PC-9 (cell line): Measurements from ENCODE around the gene WDR27. TPM values are rescaled to one million over a fixed set of nuclear protein-coding genes. Genes with fewer than 3 reads are reported as not detected.

Source experiments
- BruUV-seq: library from RNA; stranded (reverse); fragments of 400-500 nt; replicated peaks from 2 replicates; lab custom pipeline; 2021; lab: Mats Ljungman, UMichigan
- CTCF ChIA-PET: fragments of 300-600 bp; sonication (Branson Sonifier 250); formaldehyde crosslinking; loops from one replicate; lab custom pipeline; 2022; ENCODE audit warnings: antibody characterized with exemption; lab: Charles Lee
- POLR2A ChIA-PET: fragments of 300-600 bp; sonication (Branson Sonifier 250); formaldehyde crosslinking; loops from one replicate; lab custom pipeline; 2022; ENCODE audit warnings: antibody characterized with exemption; ENCODE audit not compliant: unreplicated experiment; lab: Charles Lee
- DNase-seq, 2 experiments: peaks; one replicate each; pipeline versions ENCODE4 v3.0.0 to v3.0.0-alpha.2; 2015 to 2022; ENCODE audit warnings: mixed read lengths in 1 of 2
- H2AFZ ChIP-seq: fragments of 200-600 bp; sonication (generic); 2 replicates; pipeline ENCODE4 v1.8.1; 2017; ENCODE audit warnings: antibody characterized with exemption
- H3F3A ChIP-seq: fragments of 200-600 bp; sonication (generic); 2 replicates; pipeline ENCODE4 v1.8.1; 2017; ENCODE audit warnings: antibody characterized with exemption, mild to moderate bottlenecking, low read depth; ENCODE audit not compliant: insufficient read depth
- H3K27ac ChIP-seq: fragments of 200-600 bp; sonication (generic); 2 replicates; pipeline ENCODE4 v1.6.1; 2016; ENCODE audit warnings: mixed run types
- H3K27me3 ChIP-seq: fragments of 200-600 bp; sonication (generic); 2 replicates; pipeline ENCODE4 v1.6.1; 2016; ENCODE audit warnings: low read depth, mixed run types; ENCODE audit not compliant: insufficient read depth
- H3K36me3 ChIP-seq: fragments of 200-600 bp; sonication (generic); 2 replicates; pipeline ENCODE4 v1.6.1; 2016; ENCODE audit warnings: low read depth, mixed run types
- H3K4me1 ChIP-seq: fragments of 200-600 bp; sonication (generic); replicated peaks from 2 replicates; pipeline ENCODE4 v1.6.1; 2016; ENCODE audit warnings: mixed run types; ENCODE audit not compliant: insufficient read depth
- H3K4me2 ChIP-seq: fragments of 200-600 bp; sonication (generic); 2 replicates; pipeline ENCODE4 v1.6.1; 2017; ENCODE audit warnings: mixed run types
- H3K4me3 ChIP-seq: fragments of 200-600 bp; sonication (generic); 2 replicates; pipeline ENCODE4 v1.6.1; 2016; ENCODE audit warnings: mixed run types
- H3K79me2 ChIP-seq: fragments of 200-600 bp; sonication (generic); 2 replicates; pipeline ENCODE4 v1.6.1; 2017; ENCODE audit warnings: low read depth, mixed run types
- H3K9me2 ChIP-seq: fragments of 200-600 bp; sonication (generic); 2 replicates; pipeline ENCODE4 v1.8.1; 2017; ENCODE audit warnings: mild to moderate bottlenecking; ENCODE audit not compliant: insufficient read depth
- H3K9me3 ChIP-seq: fragments of 200-600 bp; sonication (generic); 2 replicates; pipeline ENCODE4 v1.8.1; 2016; ENCODE audit warnings: low read depth; ENCODE audit not compliant: insufficient read depth
- H4K20me1 ChIP-seq: fragments of 200-600 bp; sonication (generic); 2 replicates; pipeline ENCODE4 v1.8.1; 2017; ENCODE audit not compliant: insufficient read depth
- CTCF ChIP-seq: fragments of 200-600 bp; sonication (generic); conservative IDR thresholded peaks from 2 replicates; pipeline ENCODE4 v1.6.1; 2017; ENCODE audit warnings: mixed run types, antibody characterized with exemption, mild to moderate bottlenecking, moderate library complexity
- EZH2 ChIP-seq: fragments of 200-600 bp; sonication (generic); IDR thresholded peaks from 2 replicates; pipeline ENCODE4 v1.8.0; 2017; ENCODE audit warnings: antibody characterized with exemption, low read depth
- intact Hi-C: fragments of 100-400 bp; cut with micrococcal nuclease; formaldehyde crosslinking; loops from one replicate; pipeline ENCODE4 v1.10.0; 2022; ENCODE audit not compliant: unreplicated experiment
- total RNA-seq: library from RNA; stranded (reverse); gene quantifications from 2 replicates; pipeline ENCODE4 v1.2.3, GENCODE V29; 2021

WDR27 gene
- total RNA-seq, 1 experiment from 2014 or later: 54.2 TPM

GRCh38 chr6:169450097-169450496, 251.7 kb downstream of the WDR27 start:
- no peaks in the 10 kb centered on the region for H3K9me3 ChIP-seq
- H3K79me2 ChIP-seq: no peaks in the 10 kb centered on the region
- ChIA-PET CTCF (no interaction called here), POLR2A (no interaction called here)
- H3K36me3 ChIP-seq: no peaks in the 10 kb centered on the region
- BruUV-seq: no TSS peak
- H3K27me3 ChIP-seq: no peaks in the 10 kb centered on the region
- intact Hi-C loops: loop anchor here (10.0 kb wide), 1 partner anchor 255 kb away; the partner anchor contains the start of genes C6orf120 and WDR27
- no peak overlapping the region for H3K4me3 ChIP-seq
- H4K20me1 ChIP-seq: no peaks in the 10 kb centered on the region
- no peak overlapping the region for H3K4me2 ChIP-seq
- no peaks in the 10 kb centered on the region for H3K4me1 ChIP-seq
- no peak for TF ChIP-seq EZH2
- TF ChIP-seq CTCF: no peak
- no peaks in the 10 kb centered on the region for H3K9me2 ChIP-seq
- no peak overlapping the region for H3K27ac ChIP-seq
- no peaks in the 10 kb centered on the region for H3F3A ChIP-seq
- no peak overlapping the region for H2AFZ ChIP-seq
- DNase-seq: no peak

GRCh38 chr6:169449221-169449620, 252.6 kb downstream of the WDR27 start:
- DNase-seq: no peak
- no peaks in the 10 kb centered on the region for H3K36me3 ChIP-seq
- no TSS peak for BruUV-seq
- POLR2A ChIA-PET: no interaction called here
- intact Hi-C loops: no loop called here
- H3K9me2 ChIP-seq: no peaks in the 10 kb centered on the region
- no peaks in the 10 kb centered on the region for H4K20me1 ChIP-seq
- H3F3A ChIP-seq: no peaks in the 10 kb centered on the region
- no peak overlapping the region for H3K4me2 ChIP-seq
- H3K27me3 ChIP-seq: no peaks in the 10 kb centered on the region
- H3K27ac ChIP-seq: no peak overlapping the region
- no peaks in the 10 kb centered on the region for H3K4me1 ChIP-seq
- TF ChIP-seq CTCF (no peak), EZH2 (no peak)
- no peaks in the 10 kb centered on the region for H3K9me3 ChIP-seq
- CTCF ChIA-PET: no interaction called here
- H2AFZ ChIP-seq: no peak overlapping the region
- no peak overlapping the region for H3K4me3 ChIP-seq
- no peaks in the 10 kb centered on the region for H3K79me2 ChIP-seq

GRCh38 chr6:169445661-169446581, 255.9 kb downstream of the WDR27 start:
- intact Hi-C loops: no loop called here

More at GRCh38 chr6:169445661-169446581, 255.9 kb downstream of the WDR27 start:
- Histone ChIP-seq H2AFZ (no peak overlapping the region), H3K9me2 (no peaks in the 10 kb centered on the region), H3K27me3 (no peaks in the 10 kb centered on the region), H3K4me3 (no peak overlapping the region), H3K4me2 (no peak overlapping the region), H4K20me1 (no peaks in the 10 kb centered on the region), H3K79me2 (no peaks in the 10 kb centered on the region), H3K4me1 (no peaks in the 10 kb centered on the region), H3K9me3 (no peaks in the 10 kb centered on the region), H3K36me3 (no peaks in the 10 kb centered on the region), H3K27ac (no peak overlapping the region), H3F3A (no peaks in the 10 kb centered on the region)
- no peak for TF ChIP-seq EZH2
- no peak for TF ChIP-seq CTCF
- no peak for DNase-seq
- ChIA-PET POLR2A (no interaction called here), CTCF (no interaction called here)
- no TSS peak for BruUV-seq
